ENCODE results near the gene RAB34. TPM values are rescaled to one million over a fixed set of nuclear protein-coding genes. Genes with fewer than 3 reads are reported as not detected.

The RAB34 gene
- polyA plus RNA-seq, 2 of the 4 experiments (the other 2 are of a cell fraction) = 211 to 288 TPM

GRCh38 chr17:28725660-28726225 lies 8.1 kb upstream of the RAB34 start (continued):
- TF ChIP-seq MYC (IDR thresholded peaks at IDR 0.05; ENCODE audit: borderline replicate concordance, low read length) (peak; percentile 92), CBX8 (IDR thresholded peaks at IDR 0.05) (no peak), HMGXB4 (CRISPR knock-in tag; IDR thresholded peaks at IDR 0.05; ENCODE audit: borderline replicate concordance) (peak; percentile 83), ESRRA (IDR thresholded peaks at IDR 0.05; ENCODE audit: borderline replicate concordance, low read length) (no peak)

- FAIRE-seq (no peak), ATAC-seq (peak; percentile 16 to 18), DNase-seq (ENCODE audit: low read depth in 1 of 2, low spot score in 1 of 2) (peak; percentile 74 to 88)
- Histone ChIP-seq H3K4me3 (peak overlapping the region; percentile 63), H3K4me1 (peaks cover 47% of the 10 kb centered on the region), H3K27ac (peak overlapping the region; percentile 94 to 98), H3K9me3 (no peaks in the 10 kb centered on the region), H3K4me2 (peak overlapping the region; percentile 92)
- ChIA-PET POLR2A (interaction anchor here (0.6 to 5.3 kb wide), 9 partner anchors 10 to 567 kb away, joined by 3 to 369 read pairs (median 5); partner anchors contain the start of genes BLTP2, PHF12, PROCA1 and TRAF4), CTCF (interaction anchor here (1.0 to 17.5 kb wide), 11 partner anchors 10 to 390 kb away, joined by 3 to 977 read pairs (median 31); partner anchors contain the start of genes DHRS13, FLOT2, PHF12 and PROCA1)
- WGBS (ENCODE audit: missing lambda C conversion rate) = 4% methylated on average over 18 of the region's 20 CpGs
- no peak for TF ChIP-seq ZFP36 (IDR thresholded peaks at IDR 0.05; ENCODE audit: borderline replicate concordance, partially characterized antibody)
- TF ChIP-seq KDM1A (IDR thresholded peaks at IDR 0.05; ENCODE audit: low read depth) = no peak
- no peak for TF ChIP-seq RCOR1 (IDR thresholded peaks at IDR 0.05; ENCODE audit: low read depth, low read length)
- TF ChIP-seq FOXS1 (CRISPR knock-in tag; IDR thresholded peaks at IDR 0.05) = no peak
- TF ChIP-seq CTCF (IDR thresholded peaks at IDR 0.05) = no peak
- no peak for TF ChIP-seq HEYL (CRISPR knock-in tag; IDR thresholded peaks at IDR 0.05)
- no peak for TF ChIP-seq MAX (IDR thresholded peaks at IDR 0.05)
- no peak for TF ChIP-seq MAZ (IDR thresholded peaks at IDR 0.05; ENCODE audit: borderline replicate concordance, low read depth, low read length)
- TF ChIP-seq NFE2L2 (conservative IDR thresholded peaks at IDR 0.05; ENCODE audit: low read length) = no peak
- no peak for TF ChIP-seq RNF2 (IDR thresholded peaks at IDR 0.05; ENCODE audit: borderline replicate concordance, low read depth)
- no peak for TF ChIP-seq HES2 (IDR thresholded peaks at IDR 0.05)
- TF ChIP-seq CHD2 (IDR thresholded peaks at IDR 0.05; ENCODE audit: low read length, partially characterized antibody) = no peak
- TF ChIP-seq REST (IDR thresholded peaks at IDR 0.05) = no peak
- peak; percentile 55; the same call in 1 of the 2 replicates for TF ChIP-seq HOXA7 (CRISPR knock-in tag; IDR thresholded peaks at IDR 0.05)
- TF ChIP-seq CBX2 (IDR thresholded peaks at IDR 0.05; ENCODE audit: borderline replicate concordance, low read depth) = no peak
- TF ChIP-seq BCL3 (IDR thresholded peaks at IDR 0.05) = peak; percentile 50; the same call in 2 of the 3 replicates
- no peak for TF ChIP-seq SMC3 (IDR thresholded peaks at IDR 0.05)
- TF ChIP-seq ZC3H11A (IDR thresholded peaks at IDR 0.05) = no peak
- no peak for TF ChIP-seq HOXB5 (CRISPR knock-in tag; IDR thresholded peaks at IDR 0.05)
- peak; percentile 56 for TF ChIP-seq POLR2A (IDR thresholded peaks at IDR 0.05; ENCODE audit: low read length)
- TF ChIP-seq FOSL2 (IDR thresholded peaks at IDR 0.05) = no peak
- peak; percentile 37; the same call in 1 of the 2 replicates for TF ChIP-seq FOSL2 (CRISPR knock-in tag; IDR thresholded peaks at IDR 0.05)
- no peak for TF ChIP-seq E2F6 (IDR thresholded peaks at IDR 0.05; ENCODE audit: borderline replicate concordance, low read depth)
- TF ChIP-seq CHD4 (IDR thresholded peaks at IDR 0.05; ENCODE audit: borderline replicate concordance) = no peak
Observed at GRCh38 chr17:28725166-28725659, 7.5 kb upstream of the RAB34 start.

Data from A549 (cell line).